ENCODE measurements around the gene TNFAIP8L2. TPM values are rescaled to one million over a fixed set of nuclear protein-coding genes. Genes with fewer than 3 reads are reported as not detected.

Gene TNFAIP8L2
- total and polyA plus RNA-seq, 2 of the 4 experiments (the other 2 are of a cell fraction) = not detected

GRCh38 chr1:151130987-151131586 lies 25.4 kb upstream of the TNFAIP8L2 start:
- H3K9me3 ChIP-seq (ENCODE audit: control insufficient read depth, insufficient read depth, low read length) = no peaks in the 10 kb centered on the region
- no peak overlapping the region for H2BK20ac ChIP-seq (ENCODE audit: low read depth, low read length)
- H3K79me1 ChIP-seq (ENCODE audit: low read depth in 1 of 2, low read length in 2 of 2) = no peaks in the 10 kb centered on the region
- DNase-seq (peak; percentile 32), ATAC-seq (ENCODE audit: low read depth) (peak; percentile 64)
- BruUV-seq (replicated peaks) = no TSS peak
- no peak overlapping the region for H4K5ac ChIP-seq (ENCODE audit: low read depth, low read length)
- no peak overlapping the region for H4K8ac ChIP-seq (ENCODE audit: low read depth in 2 of 2, low read length in 2 of 2)
- ChIA-PET CTCF (interaction anchor here (0.5 to 0.6 kb wide), 2 partner anchors 20 to 92 kb away, joined by 3 to 4 read pairs; no protein-coding TSS in a partner anchor), POLR2A (ENCODE audit: unreplicated experiment) (interaction anchor here (0.6 kb wide), 1 partner anchor 268 kb away, joined by 5 read pairs; no protein-coding TSS in a partner anchor)
- no peak overlapping the region for H2AK5ac ChIP-seq (ENCODE audit: low read depth, low read length)
- H3K4ac ChIP-seq (ENCODE audit: low read depth, low read length) = no peak overlapping the region
- no peak overlapping the region for H3K9ac ChIP-seq (ENCODE audit: low read depth, low read length)
- H3K36me3 ChIP-seq (ENCODE audit: control insufficient read depth, insufficient read depth, low read length) = peaks cover 4% of the 10 kb centered on the region; the same call in 1 of the 2 replicates
- no peak overlapping the region for H3K56ac ChIP-seq (ENCODE audit: extremely low read depth, insufficient read depth, low read length)
- peaks cover 9% of the 10 kb centered on the region for H3K27me3 ChIP-seq (ENCODE audit: control insufficient read depth, insufficient read depth, low read length)
- peak overlapping the region; percentile 80 for H2AFZ ChIP-seq (replicated peaks; ENCODE audit: low read length, poor library complexity)
- dilution Hi-C loops (cut with HindIII; ENCODE audit: low sequenced_read_pairs, unreplicated experiment) = no loop called here
- no peak overlapping the region for H3K18ac ChIP-seq (ENCODE audit: low read depth, low read length)
- intact Hi-C loops (cut with micrococcal nuclease) = no loop called here
- TF ChIP-seq, protein P1, sequence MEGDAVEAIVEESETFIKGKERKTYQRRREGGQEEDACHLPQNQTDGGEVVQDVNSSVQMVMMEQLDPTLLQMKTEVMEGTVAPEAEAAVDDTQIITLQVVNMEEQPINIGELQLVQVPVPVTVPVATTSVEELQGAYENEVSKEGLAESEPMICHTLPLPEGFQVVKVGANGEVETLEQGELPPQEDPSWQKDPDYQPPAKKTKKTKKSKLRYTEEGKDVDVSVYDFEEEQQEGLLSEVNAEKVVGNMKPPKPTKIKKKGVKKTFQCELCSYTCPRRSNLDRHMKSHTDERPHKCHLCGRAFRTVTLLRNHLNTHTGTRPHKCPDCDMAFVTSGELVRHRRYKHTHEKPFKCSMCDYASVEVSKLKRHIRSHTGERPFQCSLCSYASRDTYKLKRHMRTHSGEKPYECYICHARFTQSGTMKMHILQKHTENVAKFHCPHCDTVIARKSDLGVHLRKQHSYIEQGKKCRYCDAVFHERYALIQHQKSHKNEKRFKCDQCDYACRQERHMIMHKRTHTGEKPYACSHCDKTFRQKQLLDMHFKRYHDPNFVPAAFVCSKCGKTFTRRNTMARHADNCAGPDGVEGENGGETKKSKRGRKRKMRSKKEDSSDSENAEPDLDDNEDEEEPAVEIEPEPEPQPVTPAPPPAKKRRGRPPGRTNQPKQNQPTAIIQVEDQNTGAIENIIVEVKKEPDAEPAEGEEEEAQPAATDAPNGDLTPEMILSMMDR (conservative IDR thresholded peaks at IDR 0.05; ENCODE audit: low read depth, low read length) = no peak
- TF ChIP-seq MAFK (IDR thresholded peaks at IDR 0.05; ENCODE audit: low read depth, low read length) = no peak
- TF ChIP-seq RCOR1 (IDR thresholded peaks at IDR 0.05; ENCODE audit: insufficient replicate concordance, low read length) = no peak
- no peak for TF ChIP-seq SMC3 (IDR thresholded peaks at IDR 0.05; ENCODE audit: low read depth, low read length)
- TF ChIP-seq RFX5 (IDR thresholded peaks at IDR 0.05; ENCODE audit: low read depth, low read length) = no peak
- TF ChIP-seq CEBPB (IDR thresholded peaks at IDR 0.05; ENCODE audit: low read depth, low read length) = no peak
- TF ChIP-seq RAD21 (IDR thresholded peaks at IDR 0.05; ENCODE audit: low read length) = no peak
- TF ChIP-seq CHD1 (IDR thresholded peaks at IDR 0.05; ENCODE audit: low read depth, low read length) = no peak
- no peak for TF ChIP-seq POLR2A (IDR thresholded peaks at IDR 0.05; ENCODE audit: low read depth, low read length)
- TF ChIP-seq FOS (IDR thresholded peaks at IDR 0.05; ENCODE audit: low read depth, low read length) = no peak
- no peak for TF ChIP-seq MAZ (IDR thresholded peaks at IDR 0.05; ENCODE audit: borderline replicate concordance, low read depth, low read length)
- TF ChIP-seq, protein P2, sequence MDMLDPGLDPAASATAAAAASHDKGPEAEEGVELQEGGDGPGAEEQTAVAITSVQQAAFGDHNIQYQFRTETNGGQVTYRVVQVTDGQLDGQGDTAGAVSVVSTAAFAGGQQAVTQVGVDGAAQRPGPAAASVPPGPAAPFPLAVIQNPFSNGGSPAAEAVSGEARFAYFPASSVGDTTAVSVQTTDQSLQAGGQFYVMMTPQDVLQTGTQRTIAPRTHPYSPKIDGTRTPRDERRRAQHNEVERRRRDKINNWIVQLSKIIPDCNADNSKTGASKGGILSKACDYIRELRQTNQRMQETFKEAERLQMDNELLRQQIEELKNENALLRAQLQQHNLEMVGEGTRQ (IDR thresholded peaks at IDR 0.05; ENCODE audit: low read depth, low read length) = no peak
- no peak for TF ChIP-seq BHLHE40 (IDR thresholded peaks at IDR 0.05; ENCODE audit: low read depth, low read length)
- H3K23ac ChIP-seq (ENCODE audit: low read depth, low read length) = no peak overlapping the region
- H2BK15ac ChIP-seq (ENCODE audit: low read depth, low read length) = no peak overlapping the region
- H2AK9ac ChIP-seq (replicated peaks; ENCODE audit: low read depth, low read length, poor library complexity) = no peak overlapping the region
- H4K20me1 ChIP-seq (ENCODE audit: insufficient read depth, low read length) = no peaks in the 10 kb centered on the region
- H2BK120ac ChIP-seq (ENCODE audit: low read depth, low read length) = no peak overlapping the region
- no peak overlapping the region for H2BK5ac ChIP-seq (ENCODE audit: low read depth, low read length, poor library complexity, severe bottlenecking)
- H3K27ac ChIP-seq (ENCODE audit: insufficient read depth, low read length) = no peak overlapping the region
- H3K9me1 ChIP-seq (ENCODE audit: insufficient read depth, low read length) = no peaks in the 10 kb centered on the region
- H3K4me1 ChIP-seq (ENCODE audit: control insufficient read depth, insufficient read depth, low read length) = no peaks in the 10 kb centered on the region
- in situ Hi-C loops (cut with MboI; ENCODE audit: low sequenced_read_pairs) = no loop called here
- H3K4me2 ChIP-seq (ENCODE audit: low read depth, low read length) = no peak overlapping the region
- no peak overlapping the region for H4K91ac ChIP-seq (ENCODE audit: insufficient read depth, low read depth, low read length)
- 31% methylated on average over 39 of the region's 45 CpGs; no CpG with 5 or more reads in 1 of the 2 experiments for WGBS, 2 experiments (ENCODE audit: extremely low coverage in 2 of 2, insufficient read length in 1 of 2)
- no peak overlapping the region for H3K4me3 ChIP-seq (ENCODE audit: insufficient read depth, low read depth, low read length)
- no peak overlapping the region for H3K14ac ChIP-seq (replicated peaks; ENCODE audit: low read depth, low read length)

Measured in IMR-90 (cell line).